Measurements from ENCODE around the gene GFI1B. TPM values are rescaled to one million over a fixed set of nuclear protein-coding genes. Genes with fewer than 3 reads are reported as not detected.
A peak's percentile ranks its signal among the peaks of the same experiment; 100 is the strongest.

Gene GFI1B
- not detected in 2 replicates for total RNA-seq

- H3K36me3 Mint-ChIP-seq (ENCODE audit: low read depth), result peaks cover 1% of the 10 kb centered on the region
- peaks cover 5% of the 10 kb centered on the region for H3K4me1 Mint-ChIP-seq (ENCODE audit: low read depth)
- intact Hi-C loops (cut with micrococcal nuclease), result no loop called here
- no peak within 1 kb of the TSS for H3K4me3 Mint-ChIP-seq
- peaks cover 47% of the 10 kb centered on the region for H3K27me3 Mint-ChIP-seq (ENCODE audit: insufficient read depth)
- H3K27ac Mint-ChIP-seq, result no peak within 1 kb of the TSS
- H3K9me3 Mint-ChIP-seq, result no peaks in the 10 kb centered on the region
- DNase-seq (ENCODE audit: low spot score), result no peak
These were observed at the start of gene GFI1B for GRCh38 chr9:132978451-132979131. GFI1B (plus strand) TSS chr9:132978694; CDS start chr9:132986679, 7,985 bp downstream.

- intact Hi-C loops (cut with micrococcal nuclease), result no loop called here
- H3K9me3 Mint-ChIP-seq, result no peaks in the 10 kb centered on the region
- DNase-seq (ENCODE audit: low spot score), result no peak
- H3K27ac Mint-ChIP-seq, result no peak overlapping the region
- no peaks in the 10 kb centered on the region for H3K4me1 Mint-ChIP-seq (ENCODE audit: low read depth)
- H3K4me3 Mint-ChIP-seq, result no peak overlapping the region
- peaks cover 10% of the 10 kb centered on the region for H3K36me3 Mint-ChIP-seq (ENCODE audit: low read depth)
- H3K27me3 Mint-ChIP-seq (ENCODE audit: insufficient read depth), result no peaks in the 10 kb centered on the region
These were observed 47.2 kb upstream of the GFI1B start for GRCh38 chr9:132931178-132931735.

- H3K4me1 Mint-ChIP-seq (ENCODE audit: low read depth), result no peaks in the 10 kb centered on the region
- no peak overlapping the region for H3K27ac Mint-ChIP-seq
- intact Hi-C loops (cut with micrococcal nuclease), result no loop called here
- no peaks in the 10 kb centered on the region for H3K9me3 Mint-ChIP-seq
- no peak overlapping the region for H3K4me3 Mint-ChIP-seq
- no peaks in the 10 kb centered on the region for H3K27me3 Mint-ChIP-seq (ENCODE audit: insufficient read depth)
- DNase-seq (ENCODE audit: low spot score), result no peak
- H3K36me3 Mint-ChIP-seq (ENCODE audit: low read depth), result peaks cover 4% of the 10 kb centered on the region
These were observed 43.5 kb upstream of the GFI1B start for GRCh38 chr9:132935026-132935425.

- Mint-ChIP-seq H3K4me1 (ENCODE audit: low read depth) (peaks cover 7% of the 10 kb centered on the region), H3K27me3 (ENCODE audit: insufficient read depth) (no peaks in the 10 kb centered on the region), H3K9me3 (no peaks in the 10 kb centered on the region), H3K36me3 (ENCODE audit: low read depth) (peaks cover 4% of the 10 kb centered on the region), H3K4me3 (no peak overlapping the region), H3K27ac (no peak overlapping the region)
- intact Hi-C loops (cut with micrococcal nuclease), result no loop called here
- DNase-seq (ENCODE audit: low spot score), result no peak
These were observed 41.0 kb upstream of the GFI1B start for GRCh38 chr9:132937463-132937901.

GRCh38 chr9:132939169-132939568 lies 39.3 kb upstream of the GFI1B start:
- DNase-seq (ENCODE audit: low spot score), result no peak
- intact Hi-C loops (cut with micrococcal nuclease), result no loop called here
- no peak overlapping the region for H3K4me3 Mint-ChIP-seq
- no peak overlapping the region for H3K27ac Mint-ChIP-seq
- H3K9me3 Mint-ChIP-seq, result no peaks in the 10 kb centered on the region
- H3K4me1 Mint-ChIP-seq (ENCODE audit: low read depth), result peaks cover 17% of the 10 kb centered on the region
- H3K27me3 Mint-ChIP-seq (ENCODE audit: insufficient read depth), result no peaks in the 10 kb centered on the region
- peaks cover 4% of the 10 kb centered on the region for H3K36me3 Mint-ChIP-seq (ENCODE audit: low read depth)

- H3K27ac Mint-ChIP-seq, result no peak overlapping the region
- no peaks in the 10 kb centered on the region for H3K27me3 Mint-ChIP-seq (ENCODE audit: insufficient read depth)
- DNase-seq (ENCODE audit: low spot score), result no peak
- intact Hi-C loops (cut with micrococcal nuclease), result no loop called here
- no peaks in the 10 kb centered on the region for H3K36me3 Mint-ChIP-seq (ENCODE audit: low read depth)
- H3K4me1 Mint-ChIP-seq (ENCODE audit: low read depth), result peaks cover 23% of the 10 kb centered on the region
- H3K4me3 Mint-ChIP-seq, result peak overlapping the region; percentile 94
- H3K9me3 Mint-ChIP-seq, result no peaks in the 10 kb centered on the region
These were observed 35.8 kb upstream of the GFI1B start for GRCh38 chr9:132942541-132943182.

- Mint-ChIP-seq H3K9me3 (no peaks in the 10 kb centered on the region), H3K36me3 (ENCODE audit: low read depth) (no peaks in the 10 kb centered on the region), H3K27ac (peak overlapping the region; percentile 91), H3K4me1 (ENCODE audit: low read depth) (peaks cover 23% of the 10 kb centered on the region), H3K27me3 (ENCODE audit: insufficient read depth) (peaks cover 2% of the 10 kb centered on the region), H3K4me3 (peak overlapping the region; percentile 94)
- intact Hi-C loops (cut with micrococcal nuclease), result loop anchor here (1.0 to 2.0 kb wide), 5 partner anchors 41 to 205 kb away; partner anchors contain the start of genes AK8, GTF3C5 and SPACA9
- no peak for DNase-seq (ENCODE audit: low spot score)
These were observed 34.7 kb upstream of the GFI1B start for GRCh38 chr9:132943651-132944293.

GRCh38 chr9:132944294-132945185 lies 34.0 kb upstream of the GFI1B start, which contains the start of gene TSC1:
TSC1 (minus strand) TSS chr9:132944616; CDS start chr9:132928872, 15,744 bp downstream.
- H3K27ac Mint-ChIP-seq, result peak within 1 kb of the TSS; percentile 99
- H3K36me3 Mint-ChIP-seq (ENCODE audit: low read depth), result no peaks in the 10 kb centered on the region
- no peaks in the 10 kb centered on the region for H3K9me3 Mint-ChIP-seq
- intact Hi-C loops (cut with micrococcal nuclease), result loop anchor here (1.0 to 2.0 kb wide), 5 partner anchors 42 to 204 kb away; partner anchors contain the start of genes AK8, GTF3C5 and SPACA9
- H3K27me3 Mint-ChIP-seq (ENCODE audit: insufficient read depth), result peaks cover 2% of the 10 kb centered on the region
- peak; percentile 93 for DNase-seq (ENCODE audit: low spot score)
- peak within 1 kb of the TSS; percentile 94 for H3K4me3 Mint-ChIP-seq
- peaks cover 23% of the 10 kb centered on the region for H3K4me1 Mint-ChIP-seq (ENCODE audit: low read depth)

- DNase-seq (ENCODE audit: low spot score), result no peak
- Mint-ChIP-seq H3K9me3 (no peaks in the 10 kb centered on the region), H3K27me3 (ENCODE audit: insufficient read depth) (peaks cover 2% of the 10 kb centered on the region), H3K4me1 (ENCODE audit: low read depth) (peaks cover 23% of the 10 kb centered on the region), H3K36me3 (ENCODE audit: low read depth) (no peaks in the 10 kb centered on the region), H3K4me3 (peak overlapping the region; percentile 94), H3K27ac (peak overlapping the region; percentile 27)
- intact Hi-C loops (cut with micrococcal nuclease), result loop anchor here (2.0 kb wide), 3 partner anchors 67 to 203 kb away; partner anchors contain the start of genes AK8 and SPACA9
These were observed 33.0 kb upstream of the GFI1B start for GRCh38 chr9:132945186-132946130.

- Mint-ChIP-seq H3K4me3 (no peak overlapping the region), H3K36me3 (ENCODE audit: low read depth) (no peaks in the 10 kb centered on the region), H3K27ac (no peak overlapping the region), H3K9me3 (no peaks in the 10 kb centered on the region), H3K27me3 (ENCODE audit: insufficient read depth) (peaks cover 2% of the 10 kb centered on the region), H3K4me1 (ENCODE audit: low read depth) (peaks cover 23% of the 10 kb centered on the region)
- intact Hi-C loops (cut with micrococcal nuclease), result no loop called here
- no peak for DNase-seq (ENCODE audit: low spot score)
These were observed 32.3 kb upstream of the GFI1B start for GRCh38 chr9:132946211-132946610.

- DNase-seq (ENCODE audit: low spot score), result no peak
- peaks cover 23% of the 10 kb centered on the region for H3K4me1 Mint-ChIP-seq (ENCODE audit: low read depth)
- no peak overlapping the region for H3K4me3 Mint-ChIP-seq
- no peak overlapping the region for H3K27ac Mint-ChIP-seq
- intact Hi-C loops (cut with micrococcal nuclease), result no loop called here
- H3K27me3 Mint-ChIP-seq (ENCODE audit: insufficient read depth), result peaks cover 3% of the 10 kb centered on the region
- H3K36me3 Mint-ChIP-seq (ENCODE audit: low read depth), result no peaks in the 10 kb centered on the region
- H3K9me3 Mint-ChIP-seq, result no peaks in the 10 kb centered on the region
These were observed 31.7 kb upstream of the GFI1B start for GRCh38 chr9:132946631-132947295.

Data from activated T-helper 1 cell treated with anti-CD3 and anti-CD28 coated beads, Interleukin-12 subunit alpha, Interleukin-12 subunit beta, Interleukin-2, Interleukin-4 antibody, amounts not matched to agents 30 ng/mL and 10 ng/mL and 1 ng/mL, durations not matched to agents 14 hours and 24 hours and 36 hours (primary cell).